ENCODE data around the gene ABHD13. TPM values are rescaled to one million over a fixed set of nuclear protein-coding genes. Genes with fewer than 3 reads are reported as not detected.
"Not testable (repeated sequence)": the region's sequence is repeated elsewhere in the genome, so short reads cannot be mapped to it uniquely, and the experiment has no call there.

ABHD13 gene
- total RNA-seq, 4 donors from 2014 or later: 12.6 to 21.4 (median 18.4) TPM

- Histone ChIP-seq H3K27me3 (no peaks in the 10 kb centered on the region), H3K9me3 (no peaks in the 10 kb centered on the region), H3K4me3 (replicated peaks in 1 of 3) (no peak overlapping the region), H3K4me1 (no peaks in the 10 kb centered on the region), H3K36me3 (no peaks in the 10 kb centered on the region), H3K27ac (no peak overlapping the region)
- intact Hi-C loops (cut with DNase I): no loop called here
- TF ChIP-seq CTCF (IDR thresholded peaks at IDR 0.05) (no peak), POLR2A (IDR thresholded peaks at IDR 0.05) (no peak)
- DNase-seq: no peak
- 78 to 84% methylated on average over 2 of the region's 2 CpGs for WGBS, 2 donors
Observed at GRCh38 chr13:108257248-108257647, 39.1 kb downstream of the ABHD13 start.

GRCh38 chr13:108263621-108264355 is 45.6 kb downstream of the ABHD13 start:
- Histone ChIP-seq H3K9me3 (no peaks in the 10 kb centered on the region), H3K27ac (no peak overlapping the region), H3K4me1 (peaks cover 4 to 5% of the 10 kb centered on the region in 2 donors), H3K4me3 (replicated peaks in 1 of 3) (no peak overlapping the region), H3K27me3 (no peaks in the 10 kb centered on the region), H3K36me3 (no peaks in the 10 kb centered on the region)
- no peak for TF ChIP-seq POLR2A (IDR thresholded peaks at IDR 0.05)
- no peak for TF ChIP-seq CTCF (IDR thresholded peaks at IDR 0.05)
- DNase-seq: no peak
- WGBS, 2 donors: 96 to 97% methylated on average over 9 of the region's 9 CpGs
- intact Hi-C loops (cut with DNase I): no loop called here

- no peaks in the 10 kb centered on the region for H3K36me3 ChIP-seq
- H3K9me3 ChIP-seq: no peaks in the 10 kb centered on the region
- no peak overlapping the region for H3K4me3 ChIP-seq (replicated peaks in 1 of 3)
- 73 to 83% methylated on average over 10 of the region's 10 CpGs for WGBS, 2 donors
- H3K27ac ChIP-seq: no peak overlapping the region
- peaks cover 13 to 21% of the 10 kb centered on the region in 2 donors for H3K4me1 ChIP-seq
- intact Hi-C loops (cut with DNase I): no loop called here
- no peak for TF ChIP-seq CTCF (IDR thresholded peaks at IDR 0.05)
- no peak for TF ChIP-seq POLR2A (IDR thresholded peaks at IDR 0.05)
- H3K27me3 ChIP-seq: no peaks in the 10 kb centered on the region
- no peak for DNase-seq
Observed at GRCh38 chr13:108266321-108266990, 48.3 kb downstream of the ABHD13 start.

GRCh38 chr13:108267347-108267746 is 49.2 kb downstream of the ABHD13 start:
- no peaks in the 10 kb centered on the region for H3K27me3 ChIP-seq
- no peaks in the 10 kb centered on the region for H3K9me3 ChIP-seq
- WGBS, 2 donors: 91 to 92% methylated on average over 4 of the region's 4 CpGs
- DNase-seq: no peak
- H3K4me1 ChIP-seq: peaks cover 13 to 21% of the 10 kb centered on the region in 2 donors
- no peak overlapping the region for H3K27ac ChIP-seq
- intact Hi-C loops (cut with DNase I): no loop called here
- H3K36me3 ChIP-seq: no peaks in the 10 kb centered on the region
- TF ChIP-seq POLR2A (IDR thresholded peaks at IDR 0.05) (no peak), CTCF (IDR thresholded peaks at IDR 0.05) (no peak)
- H3K4me3 ChIP-seq (replicated peaks in 1 of 3): no peak overlapping the region

GRCh38 chr13:108267855-108268254 is 49.7 kb downstream of the ABHD13 start:
- H3K9me3 ChIP-seq; DNase-seq; H3K27ac ChIP-seq; H3K36me3 ChIP-seq; H3K27me3 ChIP-seq; H3K4me3 ChIP-seq (replicated peaks in 1 of 3); intact Hi-C loops (cut with DNase I): not testable (repeated sequence)
- WGBS, 2 donors: 96 to 98% methylated on average over 3 of the region's 3 CpGs
- peaks cover 13 to 21% of the 10 kb centered on the region in 2 donors for H3K4me1 ChIP-seq
